Peyer's patch (tissue), 4 donors: Measurements from ENCODE around the gene PAX8. TPM values are rescaled to one million over a fixed set of nuclear protein-coding genes. Genes with fewer than 3 reads are reported as not detected.
A peak's percentile ranks its signal among the peaks of the same experiment; 100 is the strongest.

Source experiments
- DNase-seq, 3 donors: peaks; one replicate each; pipeline ENCODE4 v3.0.0-alpha.2; 2017 to 2019
- H3K27ac ChIP-seq, 4 donors: fragments of 200-600 bp; sonication (generic); one replicate each; pipeline ENCODE4 v1.5.1; 2016 to 2019
- H3K27me3 ChIP-seq, 2 donors: fragments of 200-600 bp; sonication (generic); one replicate each; pipeline ENCODE4 v1.5.1; 2019
- H3K36me3 ChIP-seq, 3 donors: fragments of 200-600 bp; sonication (generic); one replicate each; pipeline ENCODE4 v1.5.1; 2016 to 2019
- H3K4me1 ChIP-seq, 4 donors: fragments of 200-600 bp; sonication (generic); one replicate each; pipeline ENCODE4 v1.5.1; 2016 to 2019
- H3K4me3 ChIP-seq, 4 donors: fragments of 200-600 bp; sonication (generic); 1 replicate in 3 of 4; 2 replicates in 1 of 4; pipeline ENCODE4 v1.5.1; 2016 to 2019; ENCODE audit warnings: mild to moderate bottlenecking in 1 of 4
- H3K9me3 ChIP-seq, 4 donors: fragments of 200-600 bp; sonication (generic); one replicate each; pipeline ENCODE4 v1.5.1; 2016 to 2019; ENCODE audit warnings: mild to moderate bottlenecking in 1 of 4
- CTCF ChIP-seq, 6 experiments: fragments of 450-650 bp in 4 of 6; fragments of 200-600 bp in 2 of 6; sonication (generic) in 1 of 6; IDR thresholded peaks; one replicate each; pipeline ENCODE4 v1.5.1; 2017 to 2019; ENCODE audit warnings: antibody characterized with exemption in 6 of 6, mild to moderate bottlenecking in 3 of 6, moderate library complexity in 1 of 6
- POLR2A ChIP-seq, 2 donors: fragments of 450-650 bp; IDR thresholded peaks; one replicate each; pipeline ENCODE4 v1.5.1; 2017; ENCODE audit warnings: antibody characterized with exemption in 2 of 2, mild to moderate bottlenecking in 2 of 2, moderate library complexity in 2 of 2
- total RNA-seq, 4 donors: library from RNA; depleted of rRNA; stranded (reverse); fragments of >200 nt; gene quantifications; one replicate each; pipeline ENCODE4 v1.1.0, GENCODE V29; 2016

PAX8 gene
- total RNA-seq, 4 donors from 2014 or later, result 3.3 to 22.1 (median 14.2) TPM

- H3K27ac ChIP-seq, result peak overlapping the region in 1 of 4 donors; percentile 4
- no peak overlapping the region for H3K4me3 ChIP-seq
- no peaks in the 10 kb centered on the region for H3K27me3 ChIP-seq
Observed at GRCh38 chr2:113213061-113213930, 65.4 kb downstream of the PAX8 start.

GRCh38 chr2:113212245-113213060, 66.3 kb downstream of the PAX8 start:
- TF ChIP-seq POLR2A (IDR thresholded peaks at IDR 0.05) (no peak), CTCF (IDR thresholded peaks at IDR 0.05) (no peak)

More at GRCh38 chr2:113213061-113213930, 65.4 kb downstream of the PAX8 start:
- Histone ChIP-seq H3K36me3 (no peaks in the 10 kb centered on the region), H3K9me3 (no peaks in the 10 kb centered on the region), H3K4me1 (peaks cover 0 to 46% (median 12%) of the 10 kb centered on the region in 4 donors)
- no peak for TF ChIP-seq CTCF (IDR thresholded peaks at IDR 0.05)
- no peak for TF ChIP-seq POLR2A (IDR thresholded peaks at IDR 0.05)
- no peak for DNase-seq

GRCh38 chr2:113211226-113212105, 67.3 kb downstream of the PAX8 start:
- Histone ChIP-seq H3K36me3 (no peaks in the 10 kb centered on the region), H3K27me3 (no peaks in the 10 kb centered on the region), H3K4me3 (no peak overlapping the region), H3K4me1 (peaks cover 0 to 36% (median 4%) of the 10 kb centered on the region in 4 donors), H3K27ac (peak overlapping the region in 3 of 4 donors; percentile 17 to 38 (median 18)), H3K9me3 (no peaks in the 10 kb centered on the region)
- DNase-seq, result no peak
- no peak for TF ChIP-seq CTCF (IDR thresholded peaks at IDR 0.05)

More at GRCh38 chr2:113212245-113213060, 66.3 kb downstream of the PAX8 start:
- H3K36me3 ChIP-seq, result no peaks in the 10 kb centered on the region
- H3K4me1 ChIP-seq, result peaks cover 0 to 39% (median 5%) of the 10 kb centered on the region in 4 donors
- H3K4me3 ChIP-seq, result no peak overlapping the region
- H3K27me3 ChIP-seq, result no peaks in the 10 kb centered on the region
- H3K27ac ChIP-seq, result peak overlapping the region in 3 of 4 donors; percentile 17 to 38 (median 18)
- H3K9me3 ChIP-seq, result no peaks in the 10 kb centered on the region
- DNase-seq, result no peak

- Histone ChIP-seq H3K27me3 (no peaks in the 10 kb centered on the region), H3K4me1 (peaks cover 0 to 50% (median 5%) of the 10 kb centered on the region in 4 donors), H3K9me3 (no peaks in the 10 kb centered on the region), H3K36me3 (no peaks in the 10 kb centered on the region), H3K27ac (peak overlapping the region in 1 of 4 donors; percentile 33), H3K4me3 (no peak overlapping the region)
- DNase-seq, result no peak
- TF ChIP-seq CTCF (IDR thresholded peaks at IDR 0.05) (no peak), POLR2A (IDR thresholded peaks at IDR 0.05) (no peak)
Observed at GRCh38 chr2:113209646-113210171, 69.0 kb downstream of the PAX8 start.
